Heart left ventricle (tissue), 16 donors: ENCODE results near the gene MICU1. TPM values are rescaled to one million over a fixed set of nuclear protein-coding genes. Genes with fewer than 3 reads are reported as not detected.
"Not testable (repeated sequence)": the region's sequence is repeated elsewhere in the genome, so short reads cannot be mapped to it uniquely, and the experiment has no call there.

Source experiments
- ATAC-seq, 4 donors: fragments of 200-7000 bp; cut with Tn5 transposase; one replicate each; pipeline ENCODE4 v1.9.1; 2020 to 2022; ENCODE audit warnings: moderate library complexity in 4 of 4, mild to moderate bottlenecking in 3 of 4, moderate number of reproducible peaks in 1 of 4
- DNase-seq, 5 donors: peaks; one replicate each; pipeline ENCODE4 v3.0.0-alpha.2; 2020
- H3K27ac ChIP-seq, 12 donors: fragments of 200-600 bp; sonication (generic) in 4 of 12; one replicate each; pipeline versions ENCODE4 v1.5.0 to v1.8.0; 2016 to 2022; ENCODE audit warnings: mild to moderate bottlenecking in 2 of 12
- H3K27me3 ChIP-seq, 9 donors: fragments of 200-600 bp; sonication (generic) in 2 of 9; one replicate each; pipeline versions ENCODE4 v1.5.1 to v1.8.0; 2016 to 2022; ENCODE audit warnings: mild to moderate bottlenecking in 3 of 9
- H3K36me3 ChIP-seq, 9 donors: fragments of 200-600 bp; sonication (generic) in 2 of 9; one replicate each; pipeline versions ENCODE4 v1.5.0 to v1.8.0; 2018 to 2022; ENCODE audit warnings: mild to moderate bottlenecking in 2 of 9
- H3K4me1 ChIP-seq, 12 donors: fragments of 200-600 bp; sonication (generic) in 4 of 12; one replicate each; pipeline versions ENCODE4 v1.5.0 to v1.8.0; 2016 to 2022; ENCODE audit warnings: mild to moderate bottlenecking in 3 of 12
- H3K4me3 ChIP-seq, 12 donors: fragments of 200-600 bp; sonication (generic) in 4 of 12; one replicate each; pipeline versions ENCODE4 v1.5.0 to v1.8.0; 2017 to 2022; ENCODE audit warnings: mild to moderate bottlenecking in 9 of 12, moderate library complexity in 4 of 12
- H3K9me3 ChIP-seq, 12 donors: fragments of 200-600 bp; sonication (generic) in 4 of 12; one replicate each; pipeline versions ENCODE4 v1.5.0 to v1.8.0; 2016 to 2022; ENCODE audit warnings: mild to moderate bottlenecking in 1 of 12
- POLR2A ChIP-seq, 2 donors: fragments of 450-650 bp; IDR thresholded peaks; one replicate each; pipeline ENCODE4 v1.6.1; 2017; ENCODE audit warnings: antibody characterized with exemption in 2 of 2, mild to moderate bottlenecking in 2 of 2, moderate library complexity in 2 of 2
- WGBS, 4 donors: extraction: QIAGEN DNeasy Blood & Tissue Kit in 2 of 4; methylation state at CpG; one replicate each; pipeline versions ENCODE4 v1.1.5 to v1.1.7; 2013 to 2018; 5-methylcytosine and 5-hydroxymethylcytosine counted together
- intact Hi-C, 10 donors: fragments of 100-400 bp; cut with DNase I; formaldehyde crosslinking; loops; one replicate each; pipeline versions ENCODE4 v1.11.1 to v1.14.2; 2022
- polyA plus RNA-seq, 2 donors: library from polyadenylated mRNA; stranded (reverse); fragments of 200-250 nt; gene quantifications; one replicate each; pipeline ENCODE4 v1.2.3, GENCODE V29; 2013
- total RNA-seq, 9 donors: library from RNA; depleted of rRNA in 2 of 9; stranded (reverse); fragments of >200 nt in 2 of 9; fragmentation: NEBNext Ultra II Directional in 3 of 9; extraction: Animal tissue kit (Norgen Biotek cat#: 25700) in 3 of 9; gene quantifications; one replicate each; pipeline versions ENCODE4 v1.1.0 to v1.2.4, GENCODE V29; 2016 to 2023
- TF ChIP-seq, protein P1 (sequence below), 12 donors: fragments of 200-600 bp; sonication (generic) in 4 of 12; IDR thresholded peaks; one replicate each; pipeline versions ENCODE4 v1.5.0 to v1.8.0; 2018 to 2022; ENCODE audit warnings: antibody characterized with exemption in 12 of 12, mild to moderate bottlenecking in 5 of 12
- donor health status: ischemic (EF 13 %, LVEDD 7.1; RV severe dilation, severe dysfunction).
- donor health status: healthy with polysubstance abuse.
- donor health status: DM: no; HTN: yes; CAD: no.
- donor health status: DM: no; HTN: no; CAD: no.
- donor health status: ischemic (EF 25% LVEDD 6.9; RV normal size, moderate dysfunction).
- donor health status: ischemic (EF 25% LVEDD 5.7; RV mildly dilated, moderate dysfunction).
- donor health status: healthy.
- donor health status: DM: yes; HTN: yes; CAD: no.
- donor health status: ischemic (EF 35%, LVEDD 5.7; RV mildly dilated, moderate dysfunction).
- donor health status: nonischemic (EF 11% LVEDD 7.7; RV severe dilation, severe dysfunction).
- donor health status: DM: yes; HTN: yes; CAD: no.
- donor health status: PGD.
- donor health status: ischemic (EF 29% LVEDD 5.4; RV normal size, mild dysfunction).
- donor health status: nonischemic (EF 23%, LVEDD 6.1; RV moderate dilation, normal function).

Gene MICU1
- total and polyA plus RNA-seq, 11 donors: 33.3 to 54.2 (median 43.1) TPM

DNA sequence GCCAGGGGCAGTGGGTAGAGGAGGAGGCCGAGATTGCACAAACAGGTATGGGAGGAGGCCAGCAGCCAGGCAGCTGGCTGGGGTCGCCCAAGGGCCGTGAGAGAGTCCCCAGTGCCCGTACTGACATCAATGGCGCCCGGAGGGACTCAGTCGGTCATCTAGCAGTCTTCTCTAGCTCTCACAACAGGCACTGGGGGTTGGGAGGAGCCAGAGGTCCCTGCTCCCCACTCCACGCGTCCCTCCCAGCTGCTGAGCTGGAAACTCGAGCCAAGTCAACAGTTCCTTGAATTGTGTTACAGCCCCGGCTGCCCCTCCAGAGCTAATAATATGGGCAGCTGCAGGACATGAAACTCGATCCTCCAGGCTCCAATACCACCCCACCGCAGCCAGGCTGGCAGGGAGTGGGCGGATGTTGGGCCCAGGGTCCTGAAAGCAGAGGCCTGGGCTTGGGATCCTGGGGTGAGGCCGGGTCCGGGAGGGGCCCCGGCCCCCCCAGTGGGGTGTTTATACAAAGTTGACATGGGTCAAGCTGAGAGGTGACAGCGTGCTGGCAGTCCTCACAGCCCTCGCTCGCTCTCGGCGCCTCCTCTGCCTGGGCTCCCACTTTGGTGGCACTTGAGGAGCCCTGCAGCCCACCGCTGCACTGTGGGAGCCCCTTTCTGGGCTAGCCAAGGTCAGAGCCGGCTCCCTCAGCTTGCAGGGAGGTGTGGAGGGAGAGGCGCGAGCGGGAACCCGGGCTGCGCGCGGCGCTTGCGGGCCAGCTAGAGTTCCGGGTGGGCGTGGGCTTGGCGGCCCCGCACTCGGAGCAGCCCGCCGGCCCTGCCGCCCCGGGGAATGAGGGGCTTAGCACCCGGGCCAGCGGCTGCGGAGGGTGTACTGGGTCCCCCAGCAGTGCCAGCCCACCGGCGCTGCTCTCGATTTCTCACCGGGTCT lies 300.4 kb downstream of the MICU1 start:
- intact Hi-C loops: loop anchor here in 6 of 10 donors (1.0 to 10.0 kb wide), 13 partner anchors 20 to 363 kb away; partner anchors contain the start of genes CHST3 (in 1 of the 6) and DDIT4 (in 1 of the 6)
- 50 to 68% (median 61%) methylated on average over 39 to 49 of the region's 49 CpGs for WGBS, 4 donors
- peak overlapping the region in 10 of 12 donors; percentile 0 to 37 (median 21) for H3K4me3 ChIP-seq
- peak overlapping the region; percentile 54 to 91 (median 82) for H3K27ac ChIP-seq
- peaks cover 11 to 95% (median 48%) of the 10 kb centered on the region in 12 donors for H3K4me1 ChIP-seq
- H3K36me3 ChIP-seq, H3K9me3 ChIP-seq, H3K27me3 ChIP-seq: not testable (repeated sequence)
- peak in 1 of 2 donors; percentile 26 for TF ChIP-seq POLR2A (IDR thresholded peaks at IDR 0.05)
- DNase-seq (peak; percentile 79 to 84 (median 82)), ATAC-seq (peak; percentile 21 to 68 (median 32))

DNA sequence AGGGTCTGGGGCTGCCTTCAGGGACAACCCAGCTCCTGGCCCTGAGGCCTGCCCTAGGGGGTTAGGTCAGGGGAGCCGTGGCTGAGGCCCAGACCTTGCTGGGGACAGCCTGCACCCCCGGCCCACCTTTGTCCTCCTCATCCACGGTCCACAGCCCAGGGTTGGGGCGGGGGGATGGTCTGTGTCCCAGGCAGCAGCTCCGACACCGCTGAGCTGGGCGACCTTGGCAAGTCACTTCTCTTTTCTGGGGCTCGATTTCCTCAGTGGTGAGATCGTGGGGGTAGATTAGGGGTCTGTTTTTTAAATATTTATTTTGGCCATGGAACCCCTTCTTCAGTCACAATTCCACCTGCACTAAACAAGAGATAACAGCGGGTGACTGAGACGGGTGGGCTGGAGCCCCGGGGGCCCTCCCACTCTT lies 302.1 kb downstream of the MICU1 start:
- Histone ChIP-seq H3K9me3 (no peaks in the 10 kb centered on the region), H3K36me3 (no peaks in the 10 kb centered on the region), H3K27me3 (no peaks in the 10 kb centered on the region), H3K27ac (no peak overlapping the region), H3K4me1 (peaks cover 14 to 91% (median 60%) of the 10 kb centered on the region in 12 donors), H3K4me3 (no peak overlapping the region)
- WGBS, 4 donors: 73 to 82% (median 76%) methylated on average over 10 to 12 of the region's 12 CpGs
- DNase-seq: no peak
- intact Hi-C loops: loop anchor here in 3 of 10 donors (2.0 to 10.0 kb wide), 4 partner anchors 25 to 89 kb away; partner anchors contain the start of gene DDIT4 (in 1 of the 3)
- TF ChIP-seq POLR2A (IDR thresholded peaks at IDR 0.05): no peak
- TF ChIP-seq, protein P1, sequence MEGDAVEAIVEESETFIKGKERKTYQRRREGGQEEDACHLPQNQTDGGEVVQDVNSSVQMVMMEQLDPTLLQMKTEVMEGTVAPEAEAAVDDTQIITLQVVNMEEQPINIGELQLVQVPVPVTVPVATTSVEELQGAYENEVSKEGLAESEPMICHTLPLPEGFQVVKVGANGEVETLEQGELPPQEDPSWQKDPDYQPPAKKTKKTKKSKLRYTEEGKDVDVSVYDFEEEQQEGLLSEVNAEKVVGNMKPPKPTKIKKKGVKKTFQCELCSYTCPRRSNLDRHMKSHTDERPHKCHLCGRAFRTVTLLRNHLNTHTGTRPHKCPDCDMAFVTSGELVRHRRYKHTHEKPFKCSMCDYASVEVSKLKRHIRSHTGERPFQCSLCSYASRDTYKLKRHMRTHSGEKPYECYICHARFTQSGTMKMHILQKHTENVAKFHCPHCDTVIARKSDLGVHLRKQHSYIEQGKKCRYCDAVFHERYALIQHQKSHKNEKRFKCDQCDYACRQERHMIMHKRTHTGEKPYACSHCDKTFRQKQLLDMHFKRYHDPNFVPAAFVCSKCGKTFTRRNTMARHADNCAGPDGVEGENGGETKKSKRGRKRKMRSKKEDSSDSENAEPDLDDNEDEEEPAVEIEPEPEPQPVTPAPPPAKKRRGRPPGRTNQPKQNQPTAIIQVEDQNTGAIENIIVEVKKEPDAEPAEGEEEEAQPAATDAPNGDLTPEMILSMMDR (IDR thresholded peaks at IDR 0.05): no peak
- ATAC-seq: no peak

DNA sequence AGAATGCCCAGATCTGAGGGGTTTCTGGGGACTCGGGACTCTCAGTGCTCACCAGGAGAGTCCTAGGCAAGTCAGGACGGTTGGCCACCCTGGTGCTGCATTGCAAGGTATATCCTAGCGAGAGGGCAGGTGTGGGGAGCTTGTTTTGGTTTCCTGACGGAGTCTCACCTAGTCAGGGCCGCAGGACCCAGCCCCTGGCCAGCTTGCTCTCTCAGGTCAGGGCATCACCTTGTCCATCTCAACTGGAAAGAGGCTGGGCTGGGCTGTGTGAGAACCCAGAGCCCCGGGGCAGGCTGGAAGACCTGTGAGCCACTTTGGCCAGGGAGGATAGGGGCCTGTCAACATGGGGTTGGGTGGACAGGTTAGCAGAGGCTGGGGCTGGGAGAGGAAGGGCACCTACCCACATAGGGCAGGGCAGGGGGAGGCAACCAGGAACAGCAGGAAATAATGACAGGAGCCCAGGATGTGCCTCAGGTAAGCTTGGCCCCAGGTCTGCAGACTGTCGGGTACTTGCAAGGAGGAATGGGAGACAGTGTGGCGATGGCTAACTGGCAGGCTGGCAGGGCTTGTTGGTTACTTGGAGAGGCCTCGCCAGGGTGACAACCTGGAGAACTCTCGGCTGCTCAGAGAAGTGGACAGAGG lies 302.6 kb downstream of the MICU1 start:
- 96 to 97% (median 96%) methylated on average over 8 to 10 of the region's 10 CpGs for WGBS, 4 donors
- Histone ChIP-seq H3K27ac (no peak overlapping the region), H3K4me1 (peaks cover 14 to 91% (median 58%) of the 10 kb centered on the region in 12 donors), H3K4me3 (no peak overlapping the region), H3K9me3 (no peaks in the 10 kb centered on the region), H3K36me3 (no peaks in the 10 kb centered on the region), H3K27me3 (no peaks in the 10 kb centered on the region)
- ATAC-seq: no peak
- intact Hi-C loops: loop anchor here in 2 of 10 donors (5.0 to 10.0 kb wide), 3 partner anchors 46 to 88 kb away; partner anchors contain the start of gene DDIT4 (in 1 of the 2)
- no peak for TF ChIP-seq POLR2A (IDR thresholded peaks at IDR 0.05)
- TF ChIP-seq, protein P1 (IDR thresholded peaks at IDR 0.05): no peak
- no peak for DNase-seq

DNA sequence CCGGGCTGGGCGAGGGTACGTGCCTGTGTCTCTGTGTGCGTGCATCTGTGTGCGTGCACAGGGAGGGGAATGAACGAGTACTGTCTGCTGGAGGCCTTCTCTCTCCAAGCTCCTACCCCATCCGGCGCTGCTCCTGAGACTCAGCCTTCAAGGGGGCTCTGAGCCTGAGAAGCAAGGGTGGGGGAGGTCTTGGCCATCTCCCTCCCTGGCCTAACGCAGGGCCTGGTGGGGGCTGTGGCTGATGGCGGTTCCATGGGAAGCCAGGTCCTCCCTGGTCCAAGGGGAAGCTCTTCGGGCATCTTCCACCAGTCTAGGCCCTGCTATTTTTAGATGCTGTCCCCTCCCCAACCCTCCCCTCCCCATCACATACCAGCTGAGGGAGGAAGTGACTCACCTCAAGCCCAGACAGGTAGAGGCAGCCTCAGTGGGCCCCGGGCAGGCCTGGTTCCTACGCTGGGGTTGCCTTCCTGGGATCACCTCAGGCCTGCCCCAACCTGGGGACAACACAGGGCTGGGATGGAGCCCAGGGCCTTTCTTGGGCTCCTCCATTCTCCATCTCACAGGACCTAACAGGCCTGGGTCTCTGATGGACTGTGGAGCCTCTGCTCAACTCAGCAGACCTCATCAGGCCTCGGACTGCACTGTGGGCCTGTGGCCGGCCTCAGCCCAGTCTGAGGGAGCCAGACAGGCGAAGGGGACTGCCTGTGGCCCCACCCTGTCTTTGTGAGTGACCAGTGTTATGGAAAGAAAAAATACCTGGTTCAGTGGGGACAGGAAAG lies 303.4 kb downstream of the MICU1 start:
- peaks cover 8 to 91% (median 54%) of the 10 kb centered on the region in 12 donors for H3K4me1 ChIP-seq
- intact Hi-C loops: loop anchor here in 2 of 10 donors (5.0 to 10.0 kb wide), 3 partner anchors 45 to 88 kb away; partner anchors contain the start of gene DDIT4 (in 1 of the 2)

More for the DNA sequence above, 303.4 kb downstream of the MICU1 start:
- Histone ChIP-seq H3K36me3 (no peaks in the 10 kb centered on the region), H3K27ac (peak overlapping the region in 1 of 12 donors; percentile 27), H3K9me3 (no peaks in the 10 kb centered on the region), H3K27me3 (no peaks in the 10 kb centered on the region), H3K4me3 (no peak overlapping the region)
- no peak for ATAC-seq
- peak in 1 of 5 donors; percentile 63 for DNase-seq
- WGBS, 4 donors: 89 to 94% (median 92%) methylated on average over 6 to 16 of the region's 16 CpGs
- no peak for TF ChIP-seq POLR2A (IDR thresholded peaks at IDR 0.05)
- TF ChIP-seq, protein P1 (IDR thresholded peaks at IDR 0.05): no peak
